GM21717 (cell line): ENCODE data around the gene TTYH3.
"Not testable (repeated sequence)": the region's sequence is repeated elsewhere in the genome, so short reads cannot be mapped to it uniquely, and the experiment has no call there.

Experiments
- ATAC-seq: cut with Tn5 transposase; IDR thresholded peaks from one replicate; pipeline ENCODE4 v1.9.1; 2021; ENCODE audit warnings: mild to moderate bottlenecking, moderate library complexity; ENCODE audit not compliant: unreplicated experiment

The TTYH3 gene

DNA sequence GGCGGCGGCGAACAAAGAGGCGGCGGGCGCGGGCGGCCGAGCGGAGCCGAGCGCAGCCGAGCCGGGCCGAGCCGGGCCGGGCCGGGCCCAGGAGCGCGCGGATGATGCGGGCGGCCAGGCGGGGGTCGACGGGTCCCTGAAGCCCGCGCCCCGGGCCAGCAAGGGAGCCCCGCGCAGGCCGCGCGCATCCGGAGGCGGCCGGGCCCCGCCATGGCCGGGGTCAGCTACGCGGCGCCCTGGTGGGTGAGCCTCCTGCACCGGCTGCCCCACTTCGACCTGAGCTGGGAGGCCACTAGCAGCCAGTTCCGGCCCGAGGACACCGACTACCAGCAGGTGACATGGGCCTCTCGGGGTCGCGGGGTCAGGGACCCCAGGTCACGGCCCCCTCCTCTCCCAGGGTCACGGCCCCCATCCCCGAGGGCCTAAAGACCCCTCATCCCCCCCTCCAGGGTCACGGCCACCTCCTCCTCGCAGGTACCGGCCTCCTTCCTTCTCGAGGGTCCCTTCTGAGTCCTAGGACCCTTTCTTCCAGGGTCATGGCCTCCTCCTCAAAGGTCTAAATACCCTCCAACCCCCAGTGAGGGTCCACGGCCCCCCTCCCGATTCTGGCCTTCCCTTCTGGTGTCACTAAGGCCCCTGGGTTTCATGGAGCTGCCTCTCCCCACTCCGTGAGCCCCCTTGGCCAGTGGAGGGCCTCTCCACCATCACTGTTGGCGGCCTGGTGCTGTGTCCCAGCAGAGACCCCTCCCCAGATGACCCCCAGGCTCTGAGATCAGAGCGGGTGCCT lies at the start of gene TTYH3:
Gene TTYH3 (plus strand): TSS at position 41 of the 787 bp plus-strand sequence. CDS start 170 bp downstream, at position 211.
- peak; percentile 29 for ATAC-seq

DNA sequence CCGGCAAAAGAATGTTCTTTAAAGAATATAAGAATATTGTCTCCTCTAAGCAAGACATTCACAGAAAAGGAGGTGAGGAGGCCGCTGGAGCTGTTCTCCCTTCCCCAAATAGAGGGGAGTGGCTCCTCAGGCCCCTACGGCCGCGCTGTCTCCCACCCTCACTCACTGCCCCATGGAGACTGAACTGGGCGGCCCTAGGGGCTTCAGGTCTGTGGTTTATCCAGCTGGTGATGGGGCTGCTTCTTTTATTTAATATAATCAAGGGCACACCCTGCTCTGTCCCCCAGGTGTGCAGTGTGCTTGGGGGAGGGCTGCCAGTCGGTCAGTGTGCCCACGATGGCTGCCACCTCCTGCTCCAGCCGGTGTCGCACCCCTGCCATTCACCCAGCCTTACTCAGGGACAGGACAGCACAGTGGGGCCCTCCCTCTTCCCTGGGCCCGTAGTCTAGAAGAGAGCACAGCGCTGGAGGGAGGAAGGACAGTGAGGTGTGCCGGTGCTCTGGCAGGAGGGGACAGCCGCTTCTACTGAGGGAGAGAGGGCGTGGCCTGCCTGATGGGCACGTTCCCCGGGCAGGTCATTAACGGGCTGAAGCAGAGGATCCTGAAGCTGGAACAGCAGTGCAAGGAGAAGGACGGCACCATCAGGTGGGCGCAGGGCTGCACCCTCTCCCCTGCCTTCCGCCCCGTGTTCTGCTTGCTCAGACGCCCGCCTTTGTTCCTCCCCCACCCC lies 49.6 kb upstream of the TTYH3 start:
- ATAC-seq: no peak

DNA sequence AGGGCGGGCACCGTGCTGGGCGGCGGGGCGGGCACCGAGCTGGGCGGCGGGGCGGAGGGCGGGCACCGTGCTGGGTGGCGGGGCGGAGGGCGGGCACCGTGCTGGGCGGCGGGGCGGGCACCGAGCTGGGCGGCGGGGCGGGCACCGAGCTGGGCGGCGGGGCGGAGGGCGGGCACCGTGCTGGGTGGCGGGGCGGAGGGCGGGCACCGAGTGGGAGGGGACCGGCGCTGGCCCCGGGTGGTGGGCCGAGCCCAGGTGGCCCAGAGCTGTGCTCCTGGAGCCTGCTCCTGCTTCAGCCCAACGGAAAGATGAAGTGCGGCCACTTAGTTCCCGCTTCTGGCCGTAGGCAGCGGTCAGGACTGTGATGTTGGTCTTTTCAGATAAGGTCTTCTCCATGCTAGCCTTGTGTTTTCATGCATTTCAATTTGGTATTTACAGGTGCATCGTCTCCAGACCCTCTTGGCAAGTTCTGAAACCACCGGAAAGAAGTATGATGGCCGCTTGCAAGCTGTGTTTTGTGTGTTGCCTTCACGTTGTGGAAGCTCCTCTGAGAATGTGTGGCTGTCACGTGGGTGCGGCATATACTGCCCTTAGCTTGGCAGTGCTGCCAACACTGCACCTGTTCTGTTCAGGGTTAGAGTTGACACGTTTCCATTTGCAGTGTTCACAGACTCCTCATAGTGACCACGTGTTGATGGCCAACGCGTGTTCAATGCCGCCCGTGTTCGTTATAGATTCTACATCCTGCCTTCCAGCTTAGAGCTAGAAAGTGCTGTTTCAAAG lies 47.8 kb upstream of the TTYH3 start:
- no peak for ATAC-seq

GRCh38 chr7:2585446-2585845 lies 46.3 kb upstream of the TTYH3 start:
- ATAC-seq: no peak

DNA sequence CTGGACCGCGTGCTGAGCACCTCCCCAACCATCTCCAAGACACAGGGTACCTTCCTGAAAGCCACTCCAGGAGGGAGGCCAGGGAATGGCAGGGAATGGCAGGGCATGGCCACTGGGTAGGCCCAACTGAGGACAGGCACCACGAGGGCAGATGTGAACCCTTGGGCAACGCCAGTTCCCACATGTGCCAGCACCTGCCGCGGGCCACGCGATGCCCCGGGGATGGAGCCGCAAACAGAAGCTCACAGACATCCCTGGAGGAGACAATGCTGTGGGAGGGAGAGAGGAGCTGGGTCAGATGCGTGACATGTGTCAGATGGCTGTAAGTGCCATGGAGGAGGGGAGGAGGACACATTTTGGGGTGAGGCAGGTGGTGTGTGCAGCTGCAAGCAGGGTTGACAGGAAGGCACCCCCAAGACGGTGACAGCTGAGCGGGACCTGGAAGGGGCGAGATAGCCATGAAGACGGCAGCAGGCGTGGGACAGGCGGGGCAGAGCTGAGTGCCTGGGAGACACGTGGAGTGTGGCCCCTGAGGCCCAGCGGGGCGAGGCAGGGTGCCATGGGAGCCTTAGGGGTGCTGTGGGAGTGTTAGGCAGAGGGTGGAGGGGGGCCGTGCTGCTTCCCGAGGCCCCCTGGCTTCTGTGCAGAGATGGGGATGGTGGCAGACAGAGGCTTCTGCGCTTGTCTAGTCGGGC lies 45.3 kb upstream of the TTYH3 start:
- no peak for ATAC-seq

- ATAC-seq: no peak
These were observed 44.7 kb upstream of the TTYH3 start for GRCh38 chr7:2587134-2587533.

GRCh38 chr7:2587778-2588177 lies 44.0 kb upstream of the TTYH3 start:
- ATAC-seq: no peak

DNA sequence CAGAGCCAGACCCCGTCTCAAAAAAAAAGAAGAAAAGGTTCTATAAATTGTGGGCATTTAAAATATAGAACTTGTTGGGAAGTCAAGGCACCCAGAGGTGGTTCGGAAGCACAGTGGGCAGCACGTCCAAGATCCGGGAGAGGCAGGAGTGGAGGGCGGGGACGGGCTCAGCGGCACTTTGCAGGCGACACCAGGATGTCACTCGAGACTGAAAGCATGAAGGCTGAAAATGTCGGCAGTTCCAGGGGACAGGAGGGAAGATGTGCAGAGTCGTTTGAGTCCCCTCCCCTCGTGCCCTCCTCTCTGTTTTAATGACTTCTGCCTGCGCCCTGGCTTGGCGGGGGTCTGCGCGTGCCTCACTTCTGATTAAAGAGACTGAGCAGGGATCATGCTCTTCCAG lies 42.4 kb upstream of the TTYH3 start:
- ATAC-seq: no peak

GRCh38 chr7:2589941-2590340 lies 41.8 kb upstream of the TTYH3 start:
- ATAC-seq: not testable (repeated sequence)

DNA sequence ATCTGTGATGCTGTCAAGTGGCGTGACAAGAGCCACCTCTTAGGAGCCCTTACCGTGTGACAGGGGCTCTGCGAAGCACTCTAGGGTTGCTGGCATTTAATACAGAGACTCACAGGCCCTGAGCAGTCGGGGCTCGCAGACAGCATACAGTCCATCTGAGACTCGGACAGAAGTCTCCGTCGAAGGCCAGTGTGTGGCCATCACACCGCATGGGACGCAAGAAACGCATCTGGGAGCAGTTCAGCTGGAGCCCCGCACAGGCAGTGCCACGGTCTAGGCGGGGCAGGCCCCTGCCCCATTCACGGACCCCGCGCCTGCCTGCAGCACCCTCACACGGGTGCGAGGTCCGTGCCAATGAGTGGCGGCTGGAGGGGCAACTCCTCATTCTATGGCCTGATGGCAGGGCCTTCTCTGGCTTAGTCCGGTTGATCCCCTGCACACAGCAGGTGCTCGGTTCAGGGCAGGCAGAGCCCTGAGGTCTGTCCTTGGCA lies 39.4 kb upstream of the TTYH3 start:
- no peak for ATAC-seq

DNA sequence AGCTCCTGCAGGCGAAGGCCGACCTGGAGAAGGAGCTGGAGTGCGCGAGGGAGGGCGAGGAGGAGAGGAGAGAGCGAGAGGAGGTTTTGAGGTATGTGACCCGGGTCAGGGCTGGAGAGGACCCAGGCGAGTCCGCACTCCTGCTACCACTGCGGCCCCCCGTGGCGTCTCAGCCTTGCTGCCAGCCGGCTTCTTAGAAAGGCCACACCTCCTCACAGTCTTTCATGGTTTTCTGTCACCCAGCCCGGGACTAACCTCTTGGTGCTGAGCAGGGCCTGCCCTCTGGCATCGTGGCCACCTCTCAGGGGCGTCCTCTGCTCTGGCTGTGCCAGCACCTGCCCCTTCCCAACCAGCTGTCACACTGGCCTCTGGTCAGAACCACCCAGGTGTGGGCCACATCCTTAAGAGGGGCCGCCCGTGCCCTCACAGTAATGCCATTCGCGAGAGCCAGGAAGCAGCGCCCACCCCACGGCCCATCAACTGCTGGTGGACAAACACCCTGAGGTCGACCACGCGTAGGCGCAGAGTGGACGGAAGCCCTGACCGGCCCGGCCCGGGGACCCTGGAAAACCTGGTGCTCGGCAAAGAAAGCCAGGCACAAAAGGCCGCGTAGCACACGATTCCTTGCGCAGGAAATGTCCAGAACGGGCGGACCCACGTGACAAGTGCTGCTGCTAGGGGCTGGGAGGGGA lies 38.6 kb upstream of the TTYH3 start:
- no peak for ATAC-seq

- ATAC-seq: no peak
These were observed 37.2 kb upstream of the TTYH3 start for GRCh38 chr7:2594599-2594998.

DNA sequence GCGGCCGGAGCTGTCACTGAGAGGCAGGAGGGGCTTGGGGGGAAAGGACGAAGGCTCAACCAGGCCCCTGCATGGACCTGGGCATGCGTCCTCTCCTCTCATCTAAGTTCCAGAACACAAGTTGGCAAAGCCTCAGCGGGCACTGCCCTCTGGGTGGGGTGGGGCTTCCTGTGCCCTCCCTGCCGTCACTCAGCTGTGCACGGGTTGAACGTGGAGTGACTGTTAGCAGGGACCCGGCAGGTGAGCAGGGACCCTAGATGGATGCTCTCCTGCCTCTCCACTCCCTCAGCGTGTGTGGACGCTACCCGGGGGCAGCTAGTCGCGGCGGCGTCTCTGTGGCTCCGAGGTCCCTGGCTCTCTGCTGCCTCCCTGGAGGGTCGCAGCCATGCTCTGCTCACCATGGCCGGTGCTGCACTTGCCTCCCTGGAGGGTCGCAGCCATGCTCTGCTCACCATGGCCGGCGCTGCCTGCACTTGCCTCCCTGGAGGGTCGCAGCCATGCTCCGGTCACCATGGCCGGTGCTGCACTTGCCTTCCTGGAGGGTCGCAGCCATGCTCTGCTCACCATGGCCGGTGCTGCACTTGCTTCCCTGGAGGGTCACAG lies 36.4 kb upstream of the TTYH3 start:
- ATAC-seq: no peak

DNA sequence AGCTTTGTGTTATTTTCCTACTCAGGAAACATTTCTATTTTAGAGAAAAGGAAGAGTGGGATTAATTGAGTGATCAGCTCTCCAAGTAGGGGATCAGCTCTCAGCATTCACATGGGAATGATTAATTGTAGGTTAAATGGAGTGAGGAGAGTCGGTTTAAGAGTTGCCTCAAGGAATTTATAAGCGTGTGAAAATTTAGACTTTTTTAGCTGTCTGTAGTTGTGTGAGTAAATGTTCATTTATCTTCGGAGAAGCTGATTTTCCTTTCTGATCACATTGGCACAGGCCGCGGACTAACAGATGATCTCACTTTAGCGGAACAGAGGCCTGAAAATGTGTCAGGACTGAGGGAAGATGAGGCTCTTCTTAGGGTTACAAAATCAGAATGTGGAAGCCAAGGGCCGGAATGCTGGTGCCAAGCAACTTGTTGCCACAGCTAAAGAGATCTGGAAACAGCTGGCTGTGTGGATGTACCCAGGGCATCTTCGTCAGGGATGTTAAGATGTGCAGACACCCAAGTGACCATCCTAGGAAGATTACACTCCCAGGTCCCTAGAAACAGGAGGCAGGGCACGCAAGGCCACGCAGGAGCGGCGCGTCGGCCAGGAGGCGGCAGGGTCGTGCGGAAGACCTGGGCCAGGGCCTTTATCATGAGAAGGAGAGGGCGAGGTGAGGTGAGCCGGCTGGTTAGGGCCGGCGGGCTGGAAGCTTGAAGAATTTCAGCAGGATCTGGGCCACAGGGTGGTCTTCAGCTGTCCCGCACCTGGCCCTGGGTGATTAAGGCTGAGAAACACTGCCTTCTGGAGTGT lies 35.1 kb upstream of the TTYH3 start:
- ATAC-seq: no peak

- no peak for ATAC-seq
These were observed 34.5 kb upstream of the TTYH3 start for GRCh38 chr7:2597273-2597640.

GRCh38 chr7:2598154-2598823 lies 33.5 kb upstream of the TTYH3 start:
- ATAC-seq: no peak

DNA sequence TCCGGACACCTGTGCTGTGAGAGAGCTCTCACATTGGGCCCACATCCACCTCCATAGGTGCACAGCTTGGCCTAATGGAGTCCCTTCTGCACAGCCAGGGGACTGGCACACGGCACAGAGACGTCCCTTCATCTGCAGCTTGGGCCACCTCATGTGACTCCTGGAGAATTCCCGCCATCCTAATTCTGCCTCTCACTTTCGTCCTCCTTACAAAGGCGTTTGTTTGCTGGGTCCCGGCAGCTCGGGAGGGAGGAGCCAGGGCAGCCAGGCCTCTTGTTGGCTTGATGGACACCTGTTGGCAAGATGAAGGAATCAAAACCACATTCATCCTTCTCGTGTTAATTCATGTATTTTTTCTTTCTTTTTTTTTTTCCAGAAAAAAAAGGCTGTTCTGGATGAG lies 30.7 kb upstream of the TTYH3 start:
- ATAC-seq: no peak

DNA sequence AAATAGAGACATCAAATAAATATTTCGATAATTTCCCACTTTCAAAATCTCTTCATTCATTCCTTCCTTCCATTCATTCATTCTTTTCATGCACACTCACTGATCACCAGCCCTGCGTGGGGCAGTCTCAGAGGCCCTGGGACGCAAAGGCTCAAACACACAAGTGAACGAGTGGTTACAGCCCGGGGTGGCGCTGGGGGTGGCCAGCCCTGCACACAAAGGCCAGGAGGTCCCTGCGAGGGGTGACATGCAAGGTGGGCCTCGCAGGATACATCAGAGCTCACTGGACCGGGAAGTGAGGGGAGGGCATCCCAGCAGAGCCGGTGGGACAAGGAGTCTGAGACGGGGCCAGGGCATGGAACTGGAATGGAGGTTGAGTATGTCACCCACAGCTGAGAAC lies 29.9 kb upstream of the TTYH3 start:
- ATAC-seq: no peak
